GM12892 (cell line): Measurements from ENCODE around the gene UBN2.

Source experiments
- POLR2A ChIP-seq: IDR thresholded peaks from 2 replicates; pipeline ENCODE4 v1.6.1; 2011; ENCODE audit warnings: low read depth, low read length, control low read depth
- POLR2AphosphoS5 ChIP-seq: IDR thresholded peaks from 2 replicates; pipeline ENCODE4 v1.6.1; 2011; ENCODE audit warnings: low read depth, low read length, control low read depth
- TAF1 ChIP-seq: IDR thresholded peaks from 2 replicates; pipeline ENCODE4 v1.6.1; 2011; ENCODE audit warnings: low read depth, mild to moderate bottlenecking, control low read depth, low read length, borderline replicate concordance

DNA sequence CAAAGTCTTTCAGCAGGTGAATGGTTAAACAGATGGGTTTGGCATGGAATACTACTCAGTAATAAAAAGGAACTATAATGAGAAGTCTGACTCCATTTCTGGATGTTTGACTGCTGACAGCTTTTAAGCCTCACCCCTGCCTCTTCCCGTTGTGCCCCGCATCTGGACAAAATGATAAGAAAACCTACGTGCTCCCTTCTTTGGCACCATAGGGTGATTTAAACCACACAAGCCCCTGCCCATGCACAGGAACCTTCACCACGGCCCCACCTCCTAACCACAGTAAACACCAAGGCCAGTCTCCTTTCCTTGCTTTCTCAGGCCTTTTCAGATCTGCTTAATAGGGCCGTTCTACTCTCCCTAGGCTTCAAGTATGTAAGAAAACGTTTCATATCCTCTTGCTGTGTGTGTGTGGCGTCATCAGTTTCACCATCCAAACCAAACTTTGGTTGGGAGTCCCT is 47.1 kb upstream of the UBN2 start:
- TF ChIP-seq POLR2A: no peak
- no peak for TF ChIP-seq TAF1
- no peak for TF ChIP-seq POLR2AphosphoS5
